NCI-H146 (cell line): ENCODE results near the gene OR1E2.
"Not testable (repeated sequence)": the region's sequence is repeated elsewhere in the genome, so short reads cannot be mapped to it uniquely, and the experiment has no call there.

Source experiments
- DNase-seq: peaks from one replicate; lab custom pipeline; 2025; lab: John Stamatoyannopoulos, UW

The OR1E2 gene

GRCh38 chr17:3433741-3434140, at the start of gene OR1E2:
TSS of gene OR1E2 (minus strand) at chr17:3433841. CDS start at chr17:3433841, 0 bp downstream.
- DNase-seq: no peak

GRCh38 chr17:3482852-3483251, 49.2 kb upstream of the OR1E2 start:
- no peak for DNase-seq

GRCh38 chr17:3479988-3480387, 46.3 kb upstream of the OR1E2 start:
- DNase-seq: no peak

- DNase-seq: no peak
Observed at GRCh38 chr17:3475812-3476610, 42.4 kb upstream of the OR1E2 start, which contains the start of gene ASPA. TSS of gene ASPA (plus strand) at chr17:3475997. CDS start at chr17:3476160, 163 bp downstream.

GRCh38 chr17:3475251-3475685, 41.6 kb upstream of the OR1E2 start:
- DNase-seq: no peak

GRCh38 chr17:3474212-3474611, 40.6 kb upstream of the OR1E2 start:
- no peak for DNase-seq

GRCh38 chr17:3472137-3472536, 38.5 kb upstream of the OR1E2 start:
- no peak for DNase-seq

GRCh38 chr17:3471599-3471998, 38.0 kb upstream of the OR1E2 start, which contains the start of gene SPATA22:
TSS of gene SPATA22 (minus strand) at chr17:3471819. CDS start at chr17:3469325, 2,494 bp downstream.
- no peak for DNase-seq

GRCh38 chr17:3469529-3469928, 35.9 kb upstream of the OR1E2 start:
- DNase-seq: no peak

- DNase-seq: not testable (repeated sequence)
Observed at GRCh38 chr17:3466355-3466754, 32.7 kb upstream of the OR1E2 start.

- DNase-seq: no peak
Observed at GRCh38 chr17:3448059-3448665, 14.5 kb upstream of the OR1E2 start.

- no peak for DNase-seq
Observed at GRCh38 chr17:3447625-3448024, 14.0 kb upstream of the OR1E2 start.

GRCh38 chr17:3440451-3440850, 6.8 kb upstream of the OR1E2 start:
- no peak for DNase-seq

- DNase-seq: no peak
Observed at GRCh38 chr17:3438368-3438767, 4.7 kb upstream of the OR1E2 start.

- DNase-seq: not testable (repeated sequence)
Observed at GRCh38 chr17:3433215-3433614, 426 bp downstream of the OR1E2 start.

- DNase-seq: no peak
Observed at GRCh38 chr17:3418222-3418621, 15.4 kb downstream of the OR1E2 start.

- DNase-seq: no peak
Observed at GRCh38 chr17:3415610-3416009, 18.0 kb downstream of the OR1E2 start.

- not testable (repeated sequence) for DNase-seq
Observed at GRCh38 chr17:3412216-3412615, 21.4 kb downstream of the OR1E2 start.

GRCh38 chr17:3411070-3411469, 22.6 kb downstream of the OR1E2 start, which contains the start of gene OR3A3:
TSS of gene OR3A3 (plus strand) at chr17:3411370.
- no peak for DNase-seq

GRCh38 chr17:3403856-3404255, 29.8 kb downstream of the OR1E2 start:
- not testable (repeated sequence) for DNase-seq

- no peak for DNase-seq
Observed at GRCh38 chr17:3401786-3402185, 31.9 kb downstream of the OR1E2 start.

GRCh38 chr17:3400055-3400454, 33.6 kb downstream of the OR1E2 start:
- no peak for DNase-seq

GRCh38 chr17:3398310-3398709, 35.3 kb downstream of the OR1E2 start, which contains the start of gene OR1E1:
TSS of gene OR1E1 (minus strand) at chr17:3398410. CDS start at chr17:3398410, 0 bp downstream.
- DNase-seq: no peak
